DND-41 (cell line): ENCODE data around the gene CCDC92B.

Experiments used
- ATAC-seq: fragments of 200-7000 bp; cut with Tn5 transposase; 3 replicates; pipeline ENCODE4 v1.9.1; 2021; ENCODE audit warnings: low read depth; ENCODE audit not compliant: insufficient read depth
- DNase-seq: peaks from one replicate; pipeline ENCODE4 v3.0.0-alpha.2; 2020
- H2AFZ ChIP-seq: 2 replicates; pipeline ENCODE4 v1.6.0; 2012; ENCODE audit warnings: low read depth, low read length
- H3K27ac ChIP-seq: 2 replicates; pipeline ENCODE4 v1.5.1; 2012; ENCODE audit warnings: low read length, inconsistent platforms
- H3K27me3 ChIP-seq: fragments of 200-600 bp; sonication (generic); 2 replicates; pipeline ENCODE4 v1.6.0; 2012; ENCODE audit warnings: low read length, mild to moderate bottlenecking, inconsistent platforms; ENCODE audit not compliant: insufficient read depth, poor library complexity
- H3K36me3 ChIP-seq: 2 replicates; pipeline ENCODE4 v1.5.1; 2012; ENCODE audit warnings: low read length, inconsistent platforms; ENCODE audit not compliant: insufficient read depth
- H3K4me1 ChIP-seq: 2 replicates; pipeline ENCODE4 v1.5.1; 2012; ENCODE audit warnings: mild to moderate bottlenecking, low read length; ENCODE audit not compliant: insufficient read depth
- H3K4me2 ChIP-seq: 2 replicates; pipeline ENCODE4 v1.6.0; 2012; ENCODE audit warnings: mild to moderate bottlenecking, moderate library complexity, low read length, inconsistent platforms; ENCODE audit not compliant: insufficient read depth
- H3K4me3 ChIP-seq, 2 experiments: fragments of 200-600 bp in 1 of 2; shearing (Covaris generic) in 1 of 2; 2 replicates each; pipeline ENCODE4 v1.5.1; 2012 to 2016; ENCODE audit warnings: inconsistent platforms in 2 of 2, low read length in 2 of 2, mild to moderate bottlenecking in 2 of 2, low read depth in 1 of 2, moderate library complexity in 1 of 2
- H3K79me2 ChIP-seq: 2 replicates; pipeline ENCODE4 v1.6.0; 2012; ENCODE audit warnings: low read length, inconsistent platforms; ENCODE audit not compliant: insufficient read depth
- H3K9ac ChIP-seq: 2 replicates; pipeline ENCODE4 v1.6.0; 2012; ENCODE audit warnings: low read depth, mild to moderate bottlenecking, inconsistent platforms, low read length, moderate library complexity
- H3K9me3 ChIP-seq: 2 replicates; pipeline ENCODE4 v1.5.1; 2012; ENCODE audit warnings: low read length, moderate library complexity, mild to moderate bottlenecking, inconsistent platforms; ENCODE audit not compliant: insufficient read depth, severe bottlenecking
- H4K20me1 ChIP-seq: 2 replicates; pipeline ENCODE4 v1.6.0; 2012; ENCODE audit warnings: low read length; ENCODE audit not compliant: insufficient read depth
- CTCF ChIP-seq: IDR thresholded peaks from 2 replicates; pipeline ENCODE4 v1.5.1; 2012; ENCODE audit warnings: borderline replicate concordance, low read length, moderate library complexity, mild to moderate bottlenecking; ENCODE audit not compliant: poor library complexity, severe bottlenecking; ENCODE audit errors: extremely low read depth
- EZH2 ChIP-seq: IDR thresholded peaks from 3 replicates; pipeline ENCODE4 v1.6.1; 2012; ENCODE audit warnings: borderline replicate concordance, low read depth, mild to moderate bottlenecking, moderate library complexity, low read length, inconsistent platforms; ENCODE audit not compliant: severe bottlenecking

The CCDC92B gene

GRCh38 chr17:2684549-2684948, 64.9 kb downstream of the CCDC92B start:
- no peak for TF ChIP-seq CTCF
- TF ChIP-seq EZH2 = no peak
- H2AFZ ChIP-seq = no peak overlapping the region
- H3K27me3 ChIP-seq = no peaks in the 10 kb centered on the region
- H3K79me2 ChIP-seq = no peaks in the 10 kb centered on the region
- DNase-seq (no peak), ATAC-seq (no peak)
- peaks cover 69% of the 10 kb centered on the region for H3K36me3 ChIP-seq
- H3K4me2 ChIP-seq = no peak overlapping the region
- peaks cover 15% of the 10 kb centered on the region for H4K20me1 ChIP-seq
- no peaks in the 10 kb centered on the region for H3K9me3 ChIP-seq
- no peak overlapping the region for H3K27ac ChIP-seq
- no peak overlapping the region for H3K4me3 ChIP-seq
- H3K9ac ChIP-seq = no peak overlapping the region
- H3K4me1 ChIP-seq = no peaks in the 10 kb centered on the region

- peaks cover 20% of the 10 kb centered on the region for H4K20me1 ChIP-seq
- H3K79me2 ChIP-seq = no peaks in the 10 kb centered on the region
- no peak for ATAC-seq
- H3K27me3 ChIP-seq = no peaks in the 10 kb centered on the region
- no peak overlapping the region for H3K4me2 ChIP-seq
- no peak for DNase-seq
- TF ChIP-seq EZH2 (no peak), CTCF (no peak)
- H3K9ac ChIP-seq = no peak overlapping the region
- H3K4me1 ChIP-seq = no peaks in the 10 kb centered on the region
- H3K4me3 ChIP-seq = no peak overlapping the region
- H3K9me3 ChIP-seq = no peaks in the 10 kb centered on the region
- peaks cover 69% of the 10 kb centered on the region for H3K36me3 ChIP-seq
- no peak overlapping the region for H3K27ac ChIP-seq
- no peak overlapping the region for H2AFZ ChIP-seq
Measured at GRCh38 chr17:2683912-2684311, 65.5 kb downstream of the CCDC92B start.

GRCh38 chr17:2682176-2682938, 67.1 kb downstream of the CCDC92B start:
- no peak overlapping the region for H3K4me2 ChIP-seq
- H3K27me3 ChIP-seq = no peaks in the 10 kb centered on the region
- no peak overlapping the region for H3K4me3 ChIP-seq
- H3K27ac ChIP-seq = no peak overlapping the region
- no peaks in the 10 kb centered on the region for H3K9me3 ChIP-seq
- H3K9ac ChIP-seq = no peak overlapping the region
- no peaks in the 10 kb centered on the region for H3K4me1 ChIP-seq
- peaks cover 71% of the 10 kb centered on the region for H3K36me3 ChIP-seq
- peaks cover 14% of the 10 kb centered on the region for H4K20me1 ChIP-seq
- no peaks in the 10 kb centered on the region for H3K79me2 ChIP-seq
- H2AFZ ChIP-seq = no peak overlapping the region
- ATAC-seq = no peak
- no peak for TF ChIP-seq CTCF
- TF ChIP-seq EZH2 = no peak
- DNase-seq = no peak

GRCh38 chr17:2681650-2682049, 67.8 kb downstream of the CCDC92B start:
- Histone ChIP-seq H3K27me3 (no peaks in the 10 kb centered on the region), H3K4me2 (no peak overlapping the region), H4K20me1 (peaks cover 14% of the 10 kb centered on the region), H3K79me2 (no peaks in the 10 kb centered on the region), H3K9ac (no peak overlapping the region), H3K27ac (no peak overlapping the region), H2AFZ (no peak overlapping the region), H3K4me3 (no peak overlapping the region), H3K9me3 (no peaks in the 10 kb centered on the region), H3K4me1 (no peaks in the 10 kb centered on the region), H3K36me3 (peaks cover 78% of the 10 kb centered on the region)
- ATAC-seq (no peak), DNase-seq (no peak)
- TF ChIP-seq CTCF = no peak
- TF ChIP-seq EZH2 = no peak
